DMS114 treated with DMSO at 0.1 percent for 48 hours (cell line): ENCODE results near the gene SCAI.
"Not testable (repeated sequence)": the region's sequence is repeated elsewhere in the genome, so short reads cannot be mapped to it uniquely, and the experiment has no call there.

Experiments used
- DNase-seq: peaks from one replicate; lab custom pipeline; 2025; ENCODE audit not compliant: unreplicated experiment; lab: John Stamatoyannopoulos, UW

The SCAI gene

DNA sequence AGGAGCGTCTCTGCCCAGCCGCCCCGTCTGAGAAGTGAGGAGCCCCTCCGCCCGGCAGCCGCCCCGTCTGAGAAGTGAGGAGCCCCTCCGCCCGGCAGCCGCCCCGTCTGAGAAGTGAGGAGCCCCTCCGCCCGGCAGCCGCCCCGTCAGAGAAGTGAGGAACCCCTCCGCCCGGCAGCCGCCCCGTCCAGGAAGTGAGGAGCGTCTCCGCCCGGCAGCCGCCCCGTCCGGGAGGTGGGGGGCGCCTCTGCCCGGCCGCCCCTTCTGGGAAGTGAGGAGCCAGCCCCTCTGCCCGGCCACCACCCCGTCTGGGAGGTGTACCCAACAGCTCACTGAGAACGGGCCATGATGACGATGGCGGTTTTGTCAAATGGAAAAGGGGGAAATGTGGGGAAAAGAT lies 34.8 kb downstream of the SCAI start:
- not testable (repeated sequence) for DNase-seq

GRCh38 chr9:125106285-125106893 lies 36.9 kb downstream of the SCAI start:
- no peak for DNase-seq

DNA sequence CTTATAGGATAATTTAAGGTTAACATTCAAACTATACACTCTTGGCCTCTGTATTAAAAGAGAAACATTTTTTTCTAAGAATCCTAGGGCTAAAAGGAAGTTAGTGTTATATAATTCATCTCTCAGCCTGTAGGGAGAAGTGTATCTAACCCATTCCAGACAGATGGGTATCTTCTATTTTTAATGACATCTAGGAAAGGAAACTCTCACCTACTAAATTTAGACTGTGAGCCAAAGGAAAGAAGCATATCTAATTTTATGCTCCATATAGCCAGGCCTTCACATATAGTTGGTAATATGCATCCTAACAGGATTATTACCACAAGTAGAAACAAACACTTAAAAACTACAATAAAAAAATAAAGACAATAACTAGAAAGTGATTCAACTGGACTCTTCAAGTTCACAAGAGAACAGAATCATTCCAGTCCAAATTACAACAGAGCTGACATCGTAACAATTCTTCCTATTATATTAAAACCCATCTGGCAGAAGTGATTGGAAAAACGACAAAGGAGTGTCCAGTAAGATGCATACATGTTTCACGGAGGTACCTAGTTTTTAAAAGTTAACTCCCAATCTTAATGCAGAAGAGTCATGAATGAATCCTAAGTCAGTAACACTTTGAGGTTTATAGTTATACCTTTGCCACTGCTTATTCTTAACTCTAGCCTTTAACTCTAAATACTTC lies 39.4 kb downstream of the SCAI start:
- DNase-seq, result no peak

DNA sequence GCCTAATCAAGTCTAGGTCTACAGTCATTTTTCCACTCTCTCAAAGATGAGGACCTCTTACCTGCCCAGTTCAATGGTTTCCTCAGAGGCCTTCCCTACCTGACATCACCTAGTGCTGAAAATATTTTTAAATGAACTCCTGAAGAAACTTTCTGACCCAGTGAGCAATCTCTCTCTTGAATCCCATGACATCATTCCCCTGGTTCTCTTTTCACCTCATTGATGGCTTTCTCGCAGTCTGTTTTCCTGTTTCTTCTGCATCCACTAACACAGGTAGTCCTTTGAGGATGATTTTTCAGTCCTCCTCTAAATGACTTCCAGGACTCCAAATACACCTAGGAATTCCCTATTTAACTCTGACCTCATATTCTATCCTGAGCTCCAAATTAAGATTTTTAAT lies 40.3 kb downstream of the SCAI start:
- no peak for DNase-seq

DNA sequence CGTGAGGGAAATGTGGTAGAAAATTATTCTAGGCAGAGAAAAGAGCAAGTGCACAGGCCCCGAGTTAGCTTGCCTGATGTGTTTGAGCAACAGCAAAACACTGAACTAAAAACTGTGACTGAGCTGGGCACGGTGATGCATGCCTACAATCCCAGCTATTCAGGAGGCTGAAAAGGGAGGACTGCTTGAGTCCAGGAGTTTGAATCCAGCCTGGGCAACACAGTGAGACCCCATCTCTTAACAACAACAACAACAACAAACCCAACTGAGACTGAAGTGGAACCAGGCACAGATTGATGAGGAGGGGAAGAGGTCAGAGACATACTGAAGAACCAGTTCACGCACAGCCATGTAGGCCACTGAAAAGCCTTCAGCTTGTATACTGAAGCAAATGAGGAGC lies 42.5 kb downstream of the SCAI start:
- no peak for DNase-seq

- DNase-seq, result no peak
These were observed 43.5 kb downstream of the SCAI start for GRCh38 chr9:125099816-125100215.

- no peak for DNase-seq
These were observed 47.4 kb downstream of the SCAI start for GRCh38 chr9:125095821-125096443.

- no peak for DNase-seq
These were observed 52.2 kb downstream of the SCAI start for GRCh38 chr9:125091121-125091520.

- no peak for DNase-seq
These were observed 54.0 kb downstream of the SCAI start for GRCh38 chr9:125089331-125089730.

DNA sequence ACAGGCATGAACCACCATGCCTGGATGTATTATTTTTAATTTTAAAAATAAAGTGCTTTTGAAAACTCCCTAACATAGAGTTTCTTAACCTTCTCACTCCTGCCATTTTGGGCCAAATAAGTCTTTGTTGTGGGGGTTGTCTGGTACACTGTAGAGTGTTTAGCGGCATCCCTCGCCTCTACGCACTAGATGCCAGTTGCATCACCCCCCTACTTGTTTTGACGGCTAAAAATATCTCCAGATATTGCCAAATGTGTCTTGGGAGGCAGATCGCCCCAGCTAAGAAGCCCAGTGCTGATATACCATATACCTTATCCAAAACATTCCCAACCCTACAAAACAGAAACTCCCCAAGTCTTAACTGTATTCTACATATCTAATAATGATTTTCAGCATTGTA lies 54.6 kb downstream of the SCAI start:
- no peak for DNase-seq

DNA sequence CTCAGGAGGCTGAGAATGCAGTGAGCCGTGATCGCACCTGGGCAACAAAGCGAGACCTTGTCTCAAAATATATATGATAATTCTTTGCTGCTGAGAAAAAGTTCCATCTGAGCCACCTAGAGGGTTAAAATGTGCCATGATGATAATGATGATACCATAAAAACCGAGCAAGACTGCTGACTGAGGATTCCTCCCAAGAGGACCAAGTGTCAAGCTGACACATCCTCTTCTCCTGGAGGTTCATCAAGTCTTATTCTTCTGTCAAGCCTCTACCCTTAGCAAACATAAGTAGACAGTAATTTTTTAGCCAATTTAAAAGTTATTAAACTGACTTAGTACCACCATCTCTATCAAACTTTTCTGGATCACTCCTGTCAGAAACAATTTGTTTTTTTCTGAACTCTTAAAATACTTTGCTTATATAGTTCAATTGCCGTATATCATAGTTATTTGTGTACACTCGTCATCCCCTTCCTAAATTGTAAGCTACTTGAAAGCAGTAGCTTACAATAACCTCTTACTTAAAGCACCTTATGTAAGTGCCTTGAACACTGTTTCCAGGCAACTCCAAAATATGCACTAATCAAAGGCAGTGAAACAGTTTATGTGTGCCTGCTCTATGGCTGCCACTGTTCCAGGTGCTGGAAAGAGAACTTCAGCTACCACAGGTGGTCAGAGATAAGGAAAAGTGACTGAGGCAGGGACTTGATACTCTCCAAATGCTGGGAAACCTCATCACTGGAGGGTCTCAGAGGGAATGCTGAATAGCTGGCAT lies 57.4 kb downstream of the SCAI start:
- DNase-seq, result no peak

DNA sequence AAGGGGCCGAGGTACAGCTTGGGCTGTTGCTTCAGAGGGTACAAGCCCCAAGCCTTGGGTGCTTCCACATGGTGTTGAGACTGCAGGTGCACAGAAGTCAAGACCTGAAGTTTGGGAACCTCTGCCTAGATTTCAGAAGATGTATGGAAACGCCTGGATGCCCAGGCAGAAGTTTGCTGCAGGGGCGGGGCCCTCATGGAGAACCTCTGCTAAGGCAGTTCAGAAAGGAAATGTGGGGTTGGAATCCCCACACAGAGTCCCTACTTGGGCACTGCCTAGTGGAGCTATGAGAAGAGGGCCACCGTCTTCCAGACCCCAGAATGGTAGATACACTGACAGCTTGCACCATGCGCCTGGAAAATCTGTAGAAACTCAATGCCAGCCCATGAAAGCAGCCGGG lies 61.1 kb downstream of the SCAI start:
- DNase-seq, result not testable (repeated sequence)

DNA sequence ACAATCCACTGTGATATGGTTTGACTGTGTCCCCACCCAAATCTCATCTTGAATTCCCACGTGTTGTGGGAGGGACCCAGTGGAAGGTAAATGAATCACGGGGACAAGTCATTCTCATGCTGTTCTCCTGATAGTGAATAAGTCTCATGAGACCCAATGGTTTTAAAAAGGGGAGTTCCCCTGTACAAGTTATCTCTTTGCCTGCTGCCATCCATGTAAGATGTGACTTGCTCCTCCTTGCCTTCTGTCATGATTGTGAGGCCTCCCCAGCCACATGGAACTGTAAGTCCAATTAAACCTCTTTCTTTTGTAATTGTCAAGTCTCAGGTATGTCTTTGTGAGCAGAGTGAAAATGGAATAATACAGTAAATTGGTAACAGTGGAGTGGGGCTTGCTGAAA lies 62.5 kb downstream of the SCAI start:
- not testable (repeated sequence) for DNase-seq

DNA sequence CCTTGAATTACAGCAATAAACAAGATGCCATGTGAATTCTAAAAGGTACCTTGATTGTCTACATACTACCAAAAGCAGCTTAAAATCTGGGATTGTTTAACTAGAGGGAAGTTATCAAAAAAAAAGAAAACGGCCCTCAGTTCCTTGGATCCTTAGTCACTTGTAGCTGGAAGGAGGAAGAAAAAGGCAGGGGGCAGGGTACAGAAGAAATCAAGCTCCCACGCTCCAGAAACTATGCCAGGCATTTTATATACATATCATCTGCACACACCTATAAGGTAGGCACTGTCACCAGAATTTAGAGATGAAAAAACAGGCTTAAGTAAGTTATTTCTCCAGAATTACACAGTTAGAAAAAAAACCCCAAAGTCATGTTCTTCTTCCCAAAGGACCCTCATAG lies 63.4 kb downstream of the SCAI start:
- DNase-seq, result no peak

GRCh38 chr9:125075997-125076396 lies 67.3 kb downstream of the SCAI start:
- DNase-seq, result no peak

GRCh38 chr9:125074976-125075375 lies 68.4 kb downstream of the SCAI start:
- DNase-seq, result no peak

DNA sequence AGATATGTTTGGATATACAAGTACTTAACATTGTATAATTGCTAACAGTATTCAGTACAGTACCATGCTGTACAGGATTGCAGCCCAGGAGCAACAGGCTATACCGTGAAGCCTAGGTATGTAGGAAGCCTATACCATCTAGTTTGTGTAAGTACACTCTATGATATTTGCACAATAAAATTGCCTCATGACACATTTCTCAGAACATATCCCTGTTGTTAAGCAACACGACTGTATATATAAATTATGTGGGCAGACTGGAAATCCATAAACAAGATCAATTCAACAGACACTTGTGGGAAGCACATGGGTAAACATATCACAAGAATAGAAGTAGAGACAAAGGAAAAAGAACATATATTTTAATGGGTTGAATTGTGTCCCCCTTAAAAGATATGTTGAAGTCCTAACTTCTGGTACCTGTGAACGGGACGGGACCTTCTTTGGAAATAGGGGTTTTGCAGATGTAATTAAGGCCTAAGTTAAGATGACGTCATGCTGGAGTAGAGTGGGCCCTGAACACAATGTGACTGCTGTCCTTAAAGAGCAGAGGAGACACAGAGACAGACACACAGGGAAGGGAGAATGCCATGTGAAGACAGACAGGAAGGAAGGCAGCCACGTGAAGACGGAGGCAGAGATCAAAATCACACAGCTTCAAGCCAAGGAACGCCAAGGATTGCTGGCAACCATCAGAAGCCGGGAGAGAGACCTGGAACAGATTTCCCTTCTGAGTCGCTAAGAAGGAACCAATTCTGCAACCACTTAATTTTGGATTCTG lies 76.3 kb downstream of the SCAI start:
- DNase-seq, result no peak

DNA sequence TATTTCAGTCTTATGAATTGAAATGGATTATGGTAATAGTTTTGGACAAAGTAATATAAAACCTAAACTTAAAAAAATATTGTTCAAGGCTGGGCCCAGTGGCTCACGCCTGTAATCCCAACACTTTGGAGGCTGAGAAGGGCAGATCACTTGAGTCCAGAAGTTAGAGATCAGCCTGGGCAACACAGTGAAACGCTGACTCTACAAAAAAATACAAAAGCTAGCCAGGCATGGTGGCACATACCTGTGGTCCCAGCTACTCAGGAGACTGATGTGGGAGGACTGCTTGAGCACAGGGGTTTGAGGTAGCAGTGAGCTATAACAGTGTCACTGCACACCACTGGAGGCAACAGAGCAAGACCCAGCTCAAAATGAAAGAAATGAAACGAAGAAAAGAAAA lies 81.9 kb downstream of the SCAI start:
- no peak for DNase-seq

- no peak for DNase-seq
These were observed 93.9 kb downstream of the SCAI start for GRCh38 chr9:125049212-125050049.

- DNase-seq, result no peak
These were observed 99.7 kb downstream of the SCAI start for GRCh38 chr9:125043631-125044030.
